Small intestine (tissue), 7 donors: Measurements from ENCODE around the gene TRIM27. TPM values are rescaled to one million over a fixed set of nuclear protein-coding genes. Genes with fewer than 3 reads are reported as not detected.

ENCODE experiments used
- DNase-seq, 2 donors: peaks; one replicate each; pipeline versions ENCODE4 v3.0.0 to v3.0.0-alpha.2; 2013
- FAIRE-seq: peaks from 2 replicates; lab custom pipeline; 2012; peaks lifted over from hg19 to GRCh38; lab: Jason Lieb, UNC
- H3K27ac ChIP-seq, 3 donors: one replicate each; pipeline ENCODE4 v1.5.1; 2013; ENCODE audit warnings: low read length in 2 of 3, mild to moderate bottlenecking in 2 of 3, control low read depth in 1 of 3, inconsistent platforms in 1 of 3, low read depth in 1 of 3, moderate library complexity in 1 of 3
- H3K27me3 ChIP-seq, 3 donors: one replicate each; pipeline ENCODE4 v1.6.1; 2013; ENCODE audit warnings: low read length in 3 of 3, inconsistent platforms in 1 of 3; ENCODE audit not compliant: control insufficient read depth in 3 of 3, insufficient read depth in 3 of 3
- H3K36me3 ChIP-seq, 3 donors: one replicate each; pipeline ENCODE4 v1.6.1; 2013; ENCODE audit warnings: low read length in 3 of 3, inconsistent platforms in 1 of 3, low read depth in 1 of 3, mild to moderate bottlenecking in 1 of 3, moderate library complexity in 1 of 3; ENCODE audit not compliant: control insufficient read depth in 3 of 3, insufficient read depth in 2 of 3
- H3K4me1 ChIP-seq, 3 donors: one replicate each; pipeline ENCODE4 v1.6.1; 2013; ENCODE audit warnings: low read length in 2 of 3, inconsistent platforms in 1 of 3, low read depth in 1 of 3, mild to moderate bottlenecking in 1 of 3, moderate library complexity in 1 of 3; ENCODE audit not compliant: control insufficient read depth in 3 of 3, insufficient read depth in 2 of 3
- H3K4me3 ChIP-seq, 3 donors: one replicate each; pipeline ENCODE4 v1.5.1; 2013; ENCODE audit warnings: low read length in 3 of 3, control low read depth in 1 of 3, inconsistent platforms in 1 of 3, low read depth in 1 of 3, mild to moderate bottlenecking in 1 of 3, moderate library complexity in 1 of 3
- H3K9me3 ChIP-seq, 2 donors: one replicate each; pipeline ENCODE4 v1.6.1; 2013; ENCODE audit warnings: low read depth in 1 of 2, low read length in 1 of 2; ENCODE audit not compliant: control insufficient read depth in 2 of 2, insufficient read depth in 1 of 2
- WGBS, 3 donors: extraction: QIAGEN DNeasy Blood & Tissue Kit; methylation state at CpG; one replicate each; pipeline ENCODE4 v1.1.7; 2013; 5-methylcytosine and 5-hydroxymethylcytosine counted together
- polyA plus RNA-seq, 4 donors: library from polyadenylated mRNA; stranded (reverse) in 3 of 4; unstranded in 1 of 4; fragments of 200-250 nt in 3 of 4; fragments of 120-200 nt in 1 of 4; gene quantifications; one replicate each; pipeline versions ENCODE4 v1.2.1 to v1.2.3, GENCODE V29; 2013
- donor health status: healthy with polysubstance abuse.
- donor health status: control.
- donor health status: control.
- donor health status: Bipolar disorder and iron deficiency.
- donor health status: healthy.

TRIM27 gene
- polyA plus RNA-seq, 4 donors: 30.5 to 63.8 (median 36.7) TPM

GRCh38 chr6:28897369-28897745 is 26.4 kb downstream of the TRIM27 start:
- H3K4me1 ChIP-seq: no peaks in the 10 kb centered on the region
- H3K4me3 ChIP-seq: peak overlapping the region in 1 of 3 donors; percentile 75
- peaks cover 0 to 6% (median 2%) of the 10 kb centered on the region in 3 donors for H3K36me3 ChIP-seq
- FAIRE-seq: no peak
- 0 to 3% (median 0%) methylated on average over 1 of the region's 1 CpG for WGBS, 3 donors
- H3K9me3 ChIP-seq: no peaks in the 10 kb centered on the region
- peak in 1 of 2 donors; percentile 21 for DNase-seq
- H3K27me3 ChIP-seq: no peaks in the 10 kb centered on the region
- peak overlapping the region in 2 of 3 donors; percentile 96 to 99 for H3K27ac ChIP-seq

- peak overlapping the region; percentile 49 to 75 (median 55) for H3K4me3 ChIP-seq
- no peaks in the 10 kb centered on the region for H3K4me1 ChIP-seq
- H3K36me3 ChIP-seq: peaks cover 0 to 6% (median 0%) of the 10 kb centered on the region in 3 donors
- H3K27ac ChIP-seq: peak overlapping the region; percentile 83 to 99 (median 96)
- H3K27me3 ChIP-seq: no peaks in the 10 kb centered on the region
- H3K9me3 ChIP-seq: no peaks in the 10 kb centered on the region
- WGBS, 3 donors: 0% methylated on average over 40 to 41 of the region's 41 CpGs
- DNase-seq (peak; percentile 66 to 81), FAIRE-seq (no peak)
Measured at GRCh38 chr6:28896505-28897368, 27.0 kb downstream of the TRIM27 start.

GRCh38 chr6:28895131-28895812 is 28.5 kb downstream of the TRIM27 start:
- FAIRE-seq (no peak), DNase-seq (peak; percentile 96 to 97)
- Histone ChIP-seq H3K4me1 (no peaks in the 10 kb centered on the region), H3K27me3 (no peaks in the 10 kb centered on the region), H3K27ac (peak overlapping the region; percentile 88 to 99 (median 96)), H3K9me3 (no peaks in the 10 kb centered on the region), H3K36me3 (no peaks in the 10 kb centered on the region), H3K4me3 (peak overlapping the region; percentile 31 to 75 (median 55))
- WGBS, 3 donors: 10 to 11% (median 11%) methylated on average over 27 of the region's 27 CpGs

- Histone ChIP-seq H3K4me1 (no peaks in the 10 kb centered on the region), H3K27ac (no peak overlapping the region), H3K27me3 (no peaks in the 10 kb centered on the region), H3K9me3 (no peaks in the 10 kb centered on the region), H3K36me3 (no peaks in the 10 kb centered on the region), H3K4me3 (no peak overlapping the region)
- no peak for DNase-seq
- 45 to 81% (median 57%) methylated on average over 9 of the region's 9 CpGs for WGBS, 3 donors
- FAIRE-seq: no peak
Measured at GRCh38 chr6:28893172-28893799, 30.5 kb downstream of the TRIM27 start.

GRCh38 chr6:28892525-28892924 is 31.3 kb downstream of the TRIM27 start:
- Histone ChIP-seq H3K36me3 (no peaks in the 10 kb centered on the region), H3K27me3 (no peaks in the 10 kb centered on the region), H3K4me1 (no peaks in the 10 kb centered on the region), H3K9me3 (no peaks in the 10 kb centered on the region), H3K4me3 (no peak overlapping the region), H3K27ac (no peak overlapping the region)
- WGBS, 3 donors: 58 to 77% (median 70%) methylated on average over 4 of the region's 4 CpGs
- FAIRE-seq (no peak), DNase-seq (no peak)

- H3K4me3 ChIP-seq: no peak overlapping the region
- no peaks in the 10 kb centered on the region for H3K27me3 ChIP-seq
- no peaks in the 10 kb centered on the region for H3K4me1 ChIP-seq
- WGBS, 3 donors: 93 to 94% (median 94%) methylated on average over 4 of the region's 4 CpGs
- no peak overlapping the region for H3K27ac ChIP-seq
- H3K36me3 ChIP-seq: no peaks in the 10 kb centered on the region
- H3K9me3 ChIP-seq: peaks cover 0 to 14% of the 10 kb centered on the region in 2 donors
- DNase-seq (no peak), FAIRE-seq (no peak)
Measured at GRCh38 chr6:28887796-28888496, 35.8 kb downstream of the TRIM27 start.

- Histone ChIP-seq H3K36me3 (no peaks in the 10 kb centered on the region), H3K4me3 (no peak overlapping the region), H3K4me1 (peaks cover 0 to 2% (median 0%) of the 10 kb centered on the region in 3 donors), H3K27me3 (no peaks in the 10 kb centered on the region), H3K27ac (no peak overlapping the region), H3K9me3 (peaks cover 0 to 14% of the 10 kb centered on the region in 2 donors)
- 77 to 82% (median 80%) methylated on average over 7 of the region's 7 CpGs for WGBS, 3 donors
- FAIRE-seq: no peak
- no peak for DNase-seq
Measured at GRCh38 chr6:28886079-28886439, 37.7 kb downstream of the TRIM27 start.
